ENCODE data around the gene MOGAT3.

The MOGAT3 gene

DNA sequence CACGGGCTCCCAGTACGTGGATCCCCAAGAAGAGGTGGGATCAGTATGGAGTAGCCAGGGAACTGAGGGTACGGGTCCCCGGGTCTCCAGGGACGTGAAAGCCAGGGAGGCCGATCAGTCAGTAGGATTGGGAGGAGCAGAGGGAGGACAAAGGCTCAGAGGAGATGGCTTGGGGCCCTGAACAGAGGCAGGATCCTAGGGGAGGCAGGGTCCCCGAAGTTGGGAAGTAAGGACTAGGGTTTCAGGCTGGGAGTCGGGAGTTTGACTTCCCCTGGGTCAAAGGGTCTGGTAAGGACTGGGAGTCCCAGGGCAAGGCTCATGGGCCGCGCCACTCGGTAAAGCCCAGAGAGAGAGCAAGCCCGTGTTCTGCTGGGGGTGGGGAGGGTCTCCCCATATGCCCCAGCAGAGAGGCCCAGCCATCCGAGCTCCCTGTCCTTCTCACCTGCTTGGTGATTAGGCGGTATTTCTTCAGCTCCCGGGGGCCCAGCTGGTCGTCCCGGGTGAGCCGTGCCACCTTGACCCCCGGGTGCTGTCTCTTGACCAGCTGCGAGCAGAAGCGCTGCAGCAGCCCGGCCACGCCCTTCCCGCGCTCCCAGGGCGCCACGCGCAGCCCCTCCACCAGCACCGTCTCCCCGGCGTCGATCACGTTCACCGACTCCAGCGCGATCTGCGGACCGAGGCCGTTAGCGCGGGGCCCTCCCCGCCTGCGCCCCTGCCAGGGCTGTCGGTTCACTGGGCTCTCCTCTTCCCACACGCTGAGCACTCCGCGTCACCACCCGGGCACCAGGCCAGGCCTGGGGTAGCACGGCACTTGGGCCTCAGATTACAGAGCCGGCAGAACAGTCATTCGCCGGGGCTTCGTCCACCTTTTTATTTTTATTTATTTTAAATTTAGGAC lies 27.7 kb downstream of the MOGAT3 start:
- no peak for DNase-seq (ENCODE audit: low read depth in 1 of 2, low spot score in 1 of 2)

- DNase-seq (ENCODE audit: low read depth in 1 of 2, low spot score in 1 of 2) = no peak
Measured at GRCh38 chr7:101172005-101172853, 28.6 kb downstream of the MOGAT3 start.

DNA sequence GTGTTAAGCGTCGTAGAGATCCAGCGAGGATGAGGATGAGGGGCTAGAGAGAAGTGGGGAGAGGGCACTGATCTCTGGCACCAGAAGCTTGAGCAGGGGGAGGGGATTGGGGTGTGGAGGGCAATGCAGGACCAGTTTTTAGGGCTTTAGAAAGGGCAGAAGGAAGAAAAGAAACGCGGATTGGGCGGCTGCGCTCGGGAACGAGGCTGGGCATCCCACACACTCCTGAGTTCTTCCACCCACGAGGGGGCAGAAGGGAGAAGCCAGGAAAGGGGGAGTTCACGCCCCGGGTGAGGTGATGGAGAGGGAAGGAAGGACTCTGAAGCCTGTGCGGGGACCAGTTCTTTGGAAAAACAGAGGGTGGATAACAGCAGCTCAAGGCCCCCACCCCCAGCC lies 29.4 kb downstream of the MOGAT3 start:
- DNase-seq (ENCODE audit: low read depth in 1 of 2, low spot score in 1 of 2) = no peak

- DNase-seq (ENCODE audit: low read depth in 1 of 2, low spot score in 1 of 2) = no peak
Measured at GRCh38 chr7:101170617-101171441, 30.0 kb downstream of the MOGAT3 start.

GRCh38 chr7:101169838-101170551 lies 30.8 kb downstream of the MOGAT3 start:
- peak; percentile 61 to 71 for DNase-seq (ENCODE audit: low read depth in 1 of 2, low spot score in 1 of 2)

DNA sequence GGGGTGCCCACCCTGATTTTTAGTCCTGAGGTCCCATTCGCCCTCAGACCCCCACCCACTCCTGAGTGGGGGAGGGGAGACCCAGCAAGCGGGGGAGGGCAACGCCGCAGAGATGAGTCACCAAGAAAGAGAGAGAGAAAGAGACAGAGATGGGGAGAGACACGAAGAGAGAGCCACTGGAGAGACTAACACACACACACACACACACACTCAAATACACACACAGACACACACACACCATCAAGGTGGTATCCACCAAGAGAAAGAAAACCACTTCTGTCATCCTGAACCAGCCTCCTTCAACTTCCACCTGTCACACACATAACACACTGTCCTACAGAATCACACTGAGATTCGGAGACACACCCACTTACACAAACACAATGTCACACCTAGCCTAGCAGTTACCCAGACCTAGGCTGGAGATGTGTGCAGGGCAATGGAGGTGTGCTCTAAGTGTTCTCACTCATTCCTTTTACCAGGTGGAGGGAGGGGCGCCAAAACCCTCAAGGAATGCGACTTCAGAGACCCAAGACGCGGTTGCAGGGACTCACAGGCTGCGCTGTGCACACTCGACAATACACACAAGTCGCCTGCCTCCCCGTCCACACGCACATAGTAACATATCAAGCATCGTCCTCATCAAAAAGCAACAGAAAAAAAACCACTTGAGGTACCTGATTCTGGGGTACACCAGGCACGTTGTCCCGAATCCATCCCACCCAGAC lies 31.6 kb downstream of the MOGAT3 start:
- DNase-seq (ENCODE audit: low read depth in 1 of 2, low spot score in 1 of 2) = no peak

GRCh38 chr7:101168412-101169049 lies 32.3 kb downstream of the MOGAT3 start:
- DNase-seq (ENCODE audit: low read depth in 1 of 2, low spot score in 1 of 2) = no peak

DNA sequence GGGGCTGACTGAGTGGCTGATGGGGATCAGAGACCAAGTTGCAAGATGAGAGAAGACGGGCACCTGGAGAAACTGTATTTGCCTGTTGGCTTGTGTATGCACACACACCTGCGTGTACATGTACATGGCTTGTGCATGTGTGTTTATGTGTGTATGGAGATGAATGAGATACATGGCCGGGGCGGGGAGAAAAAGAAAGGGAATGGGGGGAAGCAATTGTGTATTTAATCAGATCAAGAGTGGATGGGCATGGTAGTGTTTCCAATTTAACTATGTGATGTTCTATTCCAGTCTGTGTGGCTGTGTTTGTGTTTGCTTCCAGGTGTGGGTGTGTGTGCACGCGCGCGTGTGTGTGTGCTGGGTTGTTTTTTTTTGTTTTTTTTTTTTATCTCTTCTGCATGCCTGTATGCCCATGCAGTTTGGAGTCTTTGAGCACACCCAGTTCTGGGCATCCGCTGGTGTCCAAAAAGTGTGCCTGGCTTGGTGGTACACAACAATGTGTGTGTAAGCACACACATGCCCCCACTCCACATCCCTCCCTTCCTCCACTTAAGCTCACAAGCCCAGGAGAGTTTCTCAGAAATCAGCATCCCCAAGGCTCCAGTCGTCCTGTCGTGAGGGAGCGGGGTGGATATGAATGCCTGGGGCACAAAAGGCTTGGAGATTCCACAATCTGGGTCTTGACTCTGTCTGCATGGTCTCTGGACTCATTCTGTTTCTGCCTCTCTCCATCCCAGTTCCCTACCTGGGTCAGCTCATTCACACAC lies 33.0 kb downstream of the MOGAT3 start:
- DNase-seq (ENCODE audit: low read depth in 1 of 2, low spot score in 1 of 2) = no peak

DNA sequence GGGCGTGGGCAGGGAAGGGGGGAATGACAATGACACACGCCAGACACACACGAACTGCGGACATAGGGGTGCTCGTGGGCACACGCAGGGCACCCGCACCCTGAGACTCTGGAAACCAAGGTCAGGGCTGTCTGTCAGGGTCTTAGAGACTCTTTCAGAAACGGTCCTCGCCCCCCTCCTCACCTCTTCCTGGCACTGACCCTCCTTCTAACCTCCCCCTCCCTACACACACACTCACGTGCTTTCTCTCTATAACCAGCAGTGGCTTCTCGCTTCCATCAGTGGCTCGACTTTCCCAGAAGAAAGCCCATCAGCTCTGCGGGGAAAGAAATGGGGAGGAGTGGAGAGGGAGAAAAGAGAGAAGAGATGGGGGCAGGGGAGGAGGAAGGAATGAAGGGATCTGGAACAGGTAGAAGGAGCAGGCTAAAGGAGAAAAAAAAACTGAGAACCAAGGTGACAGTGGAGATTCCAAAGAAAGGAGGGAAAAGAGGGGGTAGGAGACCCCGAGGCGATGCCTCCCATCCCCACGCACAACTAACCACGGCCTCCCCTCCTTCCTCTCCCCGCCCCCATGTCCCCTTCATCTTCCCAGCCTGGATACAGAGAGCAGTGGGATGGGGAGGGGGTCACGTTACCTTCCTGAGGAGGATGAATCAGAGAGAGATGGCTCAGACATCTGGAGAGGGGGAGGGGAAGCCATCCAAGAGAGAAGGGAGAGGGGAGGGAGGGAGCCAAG lies 33.8 kb downstream of the MOGAT3 start:
- no peak for DNase-seq (ENCODE audit: low read depth in 1 of 2, low spot score in 1 of 2)

DNA sequence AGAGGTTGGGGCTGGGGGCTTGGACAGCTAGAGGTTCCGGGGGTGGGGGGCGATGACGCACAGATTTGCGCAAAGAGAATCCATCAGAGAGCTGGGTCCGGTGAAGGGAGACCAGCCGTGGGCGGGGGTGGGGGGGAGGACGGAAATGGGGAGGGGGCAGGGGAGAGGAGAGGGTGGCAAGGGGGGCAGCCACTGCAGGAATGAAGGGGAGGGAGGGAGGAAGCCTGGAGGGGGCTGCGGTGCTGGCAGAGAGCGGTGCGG lies 34.3 kb downstream of the MOGAT3 start:
- DNase-seq (ENCODE audit: low read depth in 1 of 2, low spot score in 1 of 2) = no peak

DNA sequence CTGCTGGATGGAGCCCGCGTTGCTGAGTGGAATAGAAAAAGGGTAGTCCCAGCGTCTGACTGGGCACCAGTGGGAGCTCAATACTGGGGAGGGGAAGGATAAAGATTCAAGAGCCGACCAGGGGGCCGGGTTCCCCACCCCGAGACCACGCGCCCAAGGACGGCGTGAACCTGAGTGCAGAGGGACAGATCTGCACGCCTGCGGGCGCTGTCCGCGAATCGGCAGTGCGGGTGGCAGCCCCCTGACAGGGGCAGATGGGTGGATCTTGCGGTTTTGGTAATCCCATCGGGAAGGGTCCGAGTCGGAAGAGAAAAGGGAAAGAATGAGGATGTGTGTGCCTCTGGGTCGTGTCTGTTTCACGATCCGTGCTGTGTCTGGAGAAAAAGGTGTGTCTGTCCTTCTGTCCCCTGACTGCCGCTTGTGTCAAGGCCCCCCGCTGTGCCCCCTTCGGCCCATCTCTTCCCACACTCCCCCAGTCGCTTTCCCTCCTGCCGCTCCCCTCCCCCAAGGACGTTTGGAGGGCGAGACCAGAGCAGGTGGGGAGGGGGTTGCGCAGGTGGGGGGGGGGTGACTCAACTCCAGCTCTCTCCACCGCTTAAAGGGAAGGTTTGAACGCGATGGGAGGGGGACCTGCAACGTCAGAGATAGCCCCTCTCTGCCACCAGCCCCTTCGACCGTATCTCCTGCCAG lies 34.7 kb downstream of the MOGAT3 start:
- DNase-seq (ENCODE audit: low read depth in 1 of 2, low spot score in 1 of 2) = no peak

DNA sequence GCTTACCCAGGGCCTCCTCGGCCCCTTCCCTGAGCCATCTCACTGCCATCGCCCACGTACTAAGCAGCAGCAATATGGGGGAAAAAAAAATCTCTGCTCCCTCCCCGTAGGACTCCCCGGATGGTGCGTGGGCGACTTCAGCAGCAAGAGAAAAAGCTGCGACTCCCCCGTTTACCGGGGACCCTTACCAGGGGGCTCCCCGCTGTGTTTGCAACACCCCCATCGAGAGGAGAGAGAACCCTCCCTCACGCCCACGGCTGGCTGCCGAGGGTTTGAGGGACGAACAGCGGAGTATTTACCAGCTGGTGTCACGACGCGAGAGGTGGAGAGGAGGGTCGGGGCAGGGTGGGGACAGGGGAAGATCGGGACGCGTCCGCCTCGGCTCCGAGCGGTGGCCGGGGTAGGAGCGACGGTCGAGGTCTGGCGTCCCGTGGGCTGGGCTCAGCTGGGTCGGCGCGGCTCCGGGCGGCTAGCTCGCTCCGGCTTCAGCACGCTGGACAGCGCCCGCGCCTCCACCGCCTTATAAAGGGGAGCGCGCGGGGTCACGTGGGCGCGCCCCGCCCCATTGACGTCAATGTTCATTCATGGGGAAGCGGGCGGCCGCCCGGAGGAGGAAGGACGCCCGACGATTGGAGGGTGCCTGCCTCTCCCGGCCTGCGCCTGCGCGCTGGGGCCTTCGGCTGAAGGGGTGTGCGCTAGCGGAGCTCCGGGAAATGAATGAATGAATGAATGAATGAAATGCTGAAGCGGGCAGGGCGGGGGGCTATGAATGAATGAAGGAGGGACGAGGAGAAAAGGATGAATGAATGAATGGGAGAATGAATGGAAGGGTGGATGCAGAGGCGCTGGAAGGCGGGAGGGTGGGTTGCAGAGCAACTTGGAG lies 35.5 kb downstream of the MOGAT3 start, which contains the start of gene VGF:
VGF (minus strand) TSS at position 495 of the 883 bp plus-strand sequence. CDS start 726 bp downstream, outside the sequence.
- DNase-seq (ENCODE audit: low read depth in 1 of 2, low spot score in 1 of 2) = peak; percentile 81 to 85

- no peak for DNase-seq (ENCODE audit: low read depth in 1 of 2, low spot score in 1 of 2)
Measured at GRCh38 chr7:101164071-101164840, 36.6 kb downstream of the MOGAT3 start.

- no peak for DNase-seq (ENCODE audit: low read depth in 1 of 2, low spot score in 1 of 2)
Measured at GRCh38 chr7:101163279-101164070, 37.4 kb downstream of the MOGAT3 start.
